ENCODE data around the gene PABPC1L.

The PABPC1L gene

DNA sequence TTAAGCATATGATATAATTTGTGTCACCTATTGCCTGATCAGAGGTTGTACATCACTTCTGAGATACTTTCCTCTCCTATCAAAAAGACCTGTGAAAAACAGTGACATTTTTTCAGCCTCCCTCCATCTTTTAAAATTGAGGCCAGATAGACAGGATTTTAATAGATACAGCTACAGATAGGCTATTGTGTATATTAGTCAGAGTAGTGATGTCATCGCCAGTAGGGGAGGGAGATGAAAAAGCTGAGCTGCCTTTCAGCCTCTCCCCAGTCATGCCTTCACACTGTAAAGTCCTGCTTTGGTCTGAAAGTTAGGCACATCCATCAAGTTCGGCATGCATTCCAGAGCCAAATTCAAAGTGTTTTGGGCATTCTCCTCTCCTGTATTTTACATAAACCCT is 7.9 kb upstream of the PABPC1L start:
- no peak for DNase-seq

- DNase-seq, result no peak
Measured at GRCh38 chr20:44904377-44904776, 5.5 kb upstream of the PABPC1L start.

GRCh38 chr20:44908987-44909871 is 631 bp upstream of the PABPC1L start:
- no peak for DNase-seq

GRCh38 chr20:44910690-44911262 is 916 bp downstream of the PABPC1L start:
- peak; percentile 25 for DNase-seq

DNA sequence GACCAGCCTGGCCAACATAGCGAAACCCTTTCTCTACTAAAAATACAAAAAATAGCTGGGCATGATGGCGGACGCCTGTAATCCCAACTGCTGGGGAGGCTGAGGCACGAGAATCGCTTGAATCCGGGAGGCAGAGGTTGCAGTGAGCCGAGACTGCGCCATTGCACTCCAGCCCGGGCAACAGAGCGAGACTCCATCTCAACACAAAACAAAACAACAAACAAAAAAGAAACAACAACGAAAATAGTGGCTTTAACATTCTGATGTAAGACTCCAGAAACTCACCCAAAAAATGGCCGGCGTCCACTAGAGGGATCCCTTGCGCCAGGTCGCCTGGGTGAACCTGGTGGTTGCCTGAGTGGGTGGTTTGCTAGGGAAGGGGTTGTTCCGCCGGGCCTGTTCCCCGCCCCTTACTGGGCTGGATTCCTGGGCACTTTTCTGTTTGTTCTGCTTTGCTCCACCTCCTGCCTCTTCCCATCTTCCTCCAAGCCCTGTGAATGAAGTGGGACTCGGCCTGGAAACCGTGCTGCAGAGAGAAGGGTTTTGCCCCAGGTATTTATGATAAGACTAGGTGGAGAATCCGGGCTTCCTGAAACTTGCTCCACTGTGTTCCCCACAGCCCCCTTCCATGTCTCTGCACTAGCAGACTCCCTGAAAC is 1.5 kb downstream of the PABPC1L start:
- DNase-seq, result peak; percentile 30

DNA sequence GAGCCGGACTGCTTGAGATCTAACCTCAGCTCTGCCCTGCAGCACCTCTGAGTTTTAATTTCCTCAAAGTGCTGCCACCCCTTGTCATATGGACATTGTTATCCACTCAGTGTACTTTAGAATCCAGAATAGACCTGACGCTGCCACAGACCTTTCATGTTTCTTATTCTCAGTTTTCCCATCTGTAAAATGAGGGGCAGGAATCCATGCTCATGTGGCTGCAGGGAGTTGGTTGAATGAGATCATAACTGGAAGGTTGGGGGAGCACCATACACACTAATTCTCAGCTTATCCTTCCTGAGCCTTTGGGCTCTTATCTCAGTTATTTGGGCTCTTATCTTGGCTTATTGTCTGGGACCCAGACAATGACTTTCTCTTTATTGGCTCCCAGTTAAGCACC is 2.3 kb downstream of the PABPC1L start:
- DNase-seq, result no peak

- no peak for DNase-seq
Measured at GRCh38 chr20:44914924-44915323, 5.1 kb downstream of the PABPC1L start.

DNA sequence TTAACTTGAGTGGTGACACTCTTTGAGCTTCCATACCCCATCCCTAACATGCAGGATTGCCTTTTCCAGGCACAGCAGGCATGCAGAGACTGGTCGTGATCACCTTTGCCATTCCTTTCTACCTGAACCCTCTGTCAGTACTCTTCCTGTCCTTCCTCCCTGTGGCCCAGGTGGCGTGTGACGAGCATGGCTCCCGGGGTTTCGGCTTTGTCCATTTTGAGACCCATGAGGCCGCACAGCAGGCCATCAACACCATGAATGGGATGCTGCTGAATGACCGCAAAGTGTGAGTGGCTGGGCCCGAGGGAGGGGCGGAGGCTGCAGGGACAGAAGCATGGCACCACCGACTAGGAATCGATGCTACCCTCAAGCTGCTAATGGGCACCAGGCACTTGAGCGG is 6.7 kb downstream of the PABPC1L start:
- no peak for DNase-seq

DNA sequence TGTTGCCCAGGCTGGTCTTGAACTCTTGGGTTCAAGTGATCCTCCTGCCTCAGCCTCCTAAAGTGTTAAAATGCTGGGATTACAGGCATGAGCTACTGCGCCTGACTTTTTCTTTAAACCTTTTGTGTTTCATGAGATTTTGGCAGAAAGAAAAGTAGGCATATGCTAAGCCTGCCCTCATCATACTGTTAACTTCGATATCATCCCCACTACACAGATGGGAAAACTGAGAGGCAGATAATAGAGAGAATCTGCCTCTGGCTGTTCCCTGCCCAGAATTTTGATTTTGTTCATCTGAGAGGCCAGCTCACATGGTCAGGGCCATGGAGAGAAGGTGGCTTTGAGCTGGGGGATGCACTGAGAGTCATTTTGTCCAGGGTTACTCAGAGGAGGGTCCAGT is 7.5 kb downstream of the PABPC1L start:
- no peak for DNase-seq

- DNase-seq, result no peak
Measured at GRCh38 chr20:44918342-44918741, 8.5 kb downstream of the PABPC1L start.

DNA sequence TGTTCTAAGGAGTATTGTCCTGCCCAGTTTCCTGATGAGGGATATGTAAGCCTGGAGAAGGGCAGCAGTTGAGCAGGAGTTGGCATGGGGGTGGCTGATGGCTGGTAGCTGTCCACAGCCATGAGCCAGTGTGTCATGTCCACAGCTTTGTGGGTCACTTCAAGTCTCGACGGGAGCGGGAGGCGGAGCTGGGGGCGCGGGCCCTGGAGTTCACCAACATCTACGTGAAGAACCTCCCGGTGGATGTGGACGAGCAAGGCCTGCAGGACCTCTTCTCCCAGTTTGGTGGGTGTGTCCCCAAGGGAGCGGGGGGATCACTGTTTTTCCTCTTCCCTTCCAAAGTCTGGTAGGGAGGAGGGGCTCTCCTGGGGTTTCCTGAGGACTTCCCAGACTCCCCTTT is 8.9 kb downstream of the PABPC1L start:
- DNase-seq, result no peak

- DNase-seq, result no peak
Measured at GRCh38 chr20:44921447-44921846, 11.6 kb downstream of the PABPC1L start.

GRCh38 chr20:44924541-44924940 is 14.7 kb downstream of the PABPC1L start:
- no peak for DNase-seq

DNA sequence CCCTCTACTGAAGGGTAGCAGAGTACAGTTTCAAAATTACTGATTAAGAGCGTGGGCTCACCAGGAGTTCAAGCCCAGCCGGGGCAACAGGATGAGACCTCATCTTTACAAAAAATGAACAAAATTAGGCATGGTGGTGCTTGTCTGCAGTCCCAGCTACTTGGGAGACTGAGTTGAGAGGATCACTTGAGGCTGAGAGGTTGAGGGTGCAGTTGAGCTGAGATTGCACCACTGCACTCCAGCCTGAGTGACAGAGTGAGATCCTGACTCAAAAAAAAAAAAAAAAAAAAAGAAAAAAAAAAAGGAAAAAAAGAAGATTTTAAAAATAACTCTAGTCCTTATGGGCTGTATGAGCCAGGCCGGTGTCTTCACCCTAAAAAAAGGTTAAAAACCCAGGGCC is 18.7 kb downstream of the PABPC1L start:
- DNase-seq, result no peak

GRCh38 chr20:44930517-44931168 is 20.8 kb downstream of the PABPC1L start:
- no peak for DNase-seq

- no peak for DNase-seq
Measured at GRCh38 chr20:44931911-44932310, 22.1 kb downstream of the PABPC1L start.

DNA sequence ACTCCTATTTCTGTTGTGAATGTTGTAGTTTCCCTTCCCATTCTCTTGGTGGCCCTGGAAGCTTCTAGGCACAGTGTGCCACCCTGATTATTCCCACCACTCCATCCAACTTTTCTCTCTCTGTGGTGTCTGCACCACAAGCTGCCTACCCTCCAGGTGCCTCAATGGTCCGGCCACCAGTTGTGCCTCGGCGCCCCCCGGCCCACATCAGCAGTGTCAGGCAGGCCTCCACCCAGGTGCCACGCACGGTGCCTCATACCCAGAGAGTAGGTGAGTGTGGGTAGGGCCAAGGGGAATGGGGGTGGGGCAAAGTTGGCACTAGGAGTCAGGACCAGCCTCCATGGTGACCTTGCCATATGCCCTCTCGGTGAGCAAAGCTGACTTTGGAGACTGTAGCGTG is 23.1 kb downstream of the PABPC1L start:
- DNase-seq, result no peak

GRCh38 chr20:44936510-44936909 is 26.6 kb downstream of the PABPC1L start:
- DNase-seq, result no peak

DNA sequence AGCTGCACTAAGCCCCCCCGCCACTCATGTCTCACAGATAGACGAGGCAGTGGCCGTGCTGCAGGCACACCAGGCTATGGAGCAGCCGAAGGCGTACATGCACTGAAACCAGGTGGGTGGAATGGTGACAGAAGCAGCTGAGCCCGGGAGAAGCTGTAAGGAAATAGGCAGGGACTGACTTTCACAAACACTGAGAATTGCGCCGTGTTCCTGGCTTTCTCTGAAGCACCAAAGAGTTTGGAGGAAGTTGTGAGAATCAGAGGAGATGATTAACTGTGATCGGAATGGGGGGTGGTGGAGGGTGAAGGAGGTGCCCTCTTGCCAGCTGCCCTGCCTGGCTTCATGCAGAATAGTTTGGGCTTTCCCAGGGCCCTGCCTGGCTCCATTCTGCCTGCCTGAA is 28.8 kb downstream of the PABPC1L start:
- DNase-seq, result no peak

- no peak for DNase-seq
Measured at GRCh38 chr20:44941120-44941691, 31.3 kb downstream of the PABPC1L start.

- no peak for DNase-seq
Measured at GRCh38 chr20:44942264-44942973, 32.6 kb downstream of the PABPC1L start.

- no peak for DNase-seq
Measured at GRCh38 chr20:44943828-44944227, 34.0 kb downstream of the PABPC1L start.

GRCh38 chr20:44945261-44945660 is 35.4 kb downstream of the PABPC1L start:
- no peak for DNase-seq
